ENCODE results near the gene MECR. TPM values are rescaled to one million over a fixed set of nuclear protein-coding genes. Genes with fewer than 3 reads are reported as not detected.

MECR gene
- total RNA-seq, 1 donor from 2014 or later: 19.7 TPM

GRCh38 chr1:29248409-29248808 is 17.7 kb upstream of the MECR start:
- TF ChIP-seq CTCF (conservative IDR thresholded peaks at IDR 0.05; ENCODE audit: low read depth, low read length): no peak
- no peak for DNase-seq (ENCODE audit: low read depth)

GRCh38 chr1:29247571-29248273 is 17.0 kb upstream of the MECR start:
- no peak overlapping the region for H3K4me3 ChIP-seq (ENCODE audit: low read depth, low read length)
- DNase-seq (ENCODE audit: low read depth): no peak
- no peak for TF ChIP-seq CTCF (conservative IDR thresholded peaks at IDR 0.05; ENCODE audit: low read depth, low read length)

More at GRCh38 chr1:29248409-29248808, 17.7 kb upstream of the MECR start:
- no peak overlapping the region for H3K4me3 ChIP-seq (ENCODE audit: low read depth, low read length)

GRCh38 chr1:29247044-29247443 is 16.3 kb upstream of the MECR start:
- TF ChIP-seq CTCF (conservative IDR thresholded peaks at IDR 0.05; ENCODE audit: low read depth, low read length): no peak
- no peak for DNase-seq (ENCODE audit: low read depth)

GRCh38 chr1:29245876-29246275 is 15.1 kb upstream of the MECR start:
- DNase-seq (ENCODE audit: low read depth): no peak
- TF ChIP-seq CTCF (conservative IDR thresholded peaks at IDR 0.05; ENCODE audit: low read depth, low read length): peak; percentile 69
- no peak overlapping the region for H3K4me3 ChIP-seq (ENCODE audit: low read depth, low read length)

More at GRCh38 chr1:29247044-29247443, 16.3 kb upstream of the MECR start:
- H3K4me3 ChIP-seq (ENCODE audit: low read depth, low read length): no peak overlapping the region

- no peak for TF ChIP-seq CTCF (conservative IDR thresholded peaks at IDR 0.05; ENCODE audit: low read depth, low read length)
- DNase-seq (ENCODE audit: low read depth): no peak
- no peak overlapping the region for H3K4me3 ChIP-seq (ENCODE audit: low read depth, low read length)
These were observed 14.5 kb upstream of the MECR start for GRCh38 chr1:29245261-29245660.

- H3K4me3 ChIP-seq (ENCODE audit: low read depth, low read length): no peak overlapping the region
- no peak for TF ChIP-seq CTCF (conservative IDR thresholded peaks at IDR 0.05; ENCODE audit: low read depth, low read length)
- no peak for DNase-seq (ENCODE audit: low read depth)
These were observed 13.1 kb upstream of the MECR start for GRCh38 chr1:29243871-29244200.
